ENCODE results near the gene ERMN. TPM values are rescaled to one million over a fixed set of nuclear protein-coding genes. Genes with fewer than 3 reads are reported as not detected.

ERMN gene
- total and polyA plus RNA-seq, 8 donors = 0.43 to 5.7 (median 0.58) TPM; not detected in 5

DNA sequence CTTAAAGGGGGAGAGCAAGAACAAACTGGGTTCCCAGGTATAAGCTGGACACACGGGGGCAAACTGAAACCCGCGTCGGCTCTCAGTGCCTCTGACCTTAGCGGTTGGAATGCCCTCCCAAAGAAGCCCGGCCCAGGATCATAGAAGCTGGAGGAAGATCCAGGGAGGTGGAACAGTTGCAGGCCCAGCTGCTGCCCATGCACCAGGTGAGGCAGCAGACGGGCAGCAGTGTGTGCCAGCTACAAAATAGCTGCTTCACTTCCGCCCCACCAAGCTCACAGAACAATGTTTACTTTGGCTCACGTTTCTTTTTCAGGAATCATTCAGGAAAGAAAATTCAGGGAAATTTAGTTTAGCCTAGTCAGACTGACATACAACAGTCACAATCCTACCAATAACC, 3.9 kb upstream of the ERMN start:
- peak; percentile 72 to 75 for DNase-seq
- Histone ChIP-seq H3K4me3 (no peak overlapping the region), H3K36me3 (no peaks in the 10 kb centered on the region), H3K27me3 (no peaks in the 10 kb centered on the region), H3K4me1 (peaks cover 0 to 20% (median 18%) of the 10 kb centered on the region in 4 donors), H3K9me3 (no peaks in the 10 kb centered on the region), H3K27ac (peak overlapping the region in 4 of 5 donors; percentile 17 to 62 (median 52))
- WGBS, 5 donors = 25 to 63% (median 45%) methylated on average over 9 of the region's 9 CpGs
- intact Hi-C loops (cut with DNase I; ENCODE audit: low total_unique reads) = loop anchor here (10.0 kb wide), 1 partner anchor 165 kb away; no protein-coding TSS in a partner anchor
- no peak for TF ChIP-seq EP300 (IDR thresholded peaks at IDR 0.05)
- peak in 1 of 3 donors; percentile 76 for TF ChIP-seq POLR2AphosphoS5 (IDR thresholded peaks at IDR 0.05)

DNA sequence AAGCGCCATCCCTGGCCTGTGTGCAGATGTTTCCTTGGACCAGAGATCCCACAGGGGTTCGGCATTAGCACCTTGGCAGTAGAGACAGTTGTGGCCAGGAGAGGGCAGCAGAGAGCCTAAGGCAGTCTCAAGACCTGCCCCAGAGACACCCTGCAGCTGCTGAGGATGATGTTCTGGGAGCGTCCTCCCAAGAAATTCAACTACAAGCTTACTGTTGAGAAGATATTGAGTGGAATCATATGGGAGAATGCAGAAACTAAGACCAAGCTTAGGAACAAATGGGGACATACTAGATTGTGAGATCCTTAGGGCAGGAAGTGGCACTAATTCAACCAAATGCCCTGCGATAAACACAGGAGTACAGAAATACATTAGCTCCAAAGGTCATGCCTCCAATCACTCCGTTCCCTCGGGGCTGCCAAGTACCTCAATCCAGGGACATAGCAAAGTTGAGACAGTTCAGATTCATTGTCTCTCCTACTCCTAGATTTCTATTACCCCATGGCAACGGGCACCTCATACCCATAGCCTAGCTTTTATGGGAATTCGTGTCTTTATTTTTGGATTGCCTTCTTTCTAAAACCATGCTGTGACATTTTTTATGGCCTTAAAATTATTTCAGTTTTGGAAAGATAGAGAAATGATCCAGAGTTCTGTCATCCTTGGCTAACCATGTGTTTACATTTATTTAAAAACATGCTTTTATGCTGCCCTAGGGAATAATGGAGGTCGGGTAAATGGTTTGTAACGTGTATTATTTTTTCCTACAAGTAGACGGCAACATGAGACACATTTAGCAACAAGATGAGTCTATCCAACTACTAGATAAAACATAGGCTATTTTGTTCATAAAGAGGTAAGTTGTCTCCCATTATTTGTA, 2.2 kb upstream of the ERMN start:
- WGBS, 5 donors = 35 to 40% (median 39%) methylated on average over 11 of the region's 11 CpGs
- H3K36me3 ChIP-seq = no peaks in the 10 kb centered on the region
- H3K4me1 ChIP-seq = peaks cover 0 to 24% (median 18%) of the 10 kb centered on the region in 4 donors
- intact Hi-C loops (cut with DNase I; ENCODE audit: low total_unique reads) = loop anchor here (10.0 kb wide), 1 partner anchor 167 kb away; no protein-coding TSS in a partner anchor
- H3K27ac ChIP-seq = peak overlapping the region in 1 of 5 donors; percentile 62
- no peaks in the 10 kb centered on the region for H3K9me3 ChIP-seq
- H3K4me3 ChIP-seq = no peak overlapping the region
- peak; percentile 89 to 93 for DNase-seq
- no peaks in the 10 kb centered on the region for H3K27me3 ChIP-seq
- no peak for TF ChIP-seq EP300 (IDR thresholded peaks at IDR 0.05)
- TF ChIP-seq POLR2AphosphoS5 (IDR thresholded peaks at IDR 0.05) = peak in 1 of 3 donors; percentile 7
- TF ChIP-seq, protein P1, sequence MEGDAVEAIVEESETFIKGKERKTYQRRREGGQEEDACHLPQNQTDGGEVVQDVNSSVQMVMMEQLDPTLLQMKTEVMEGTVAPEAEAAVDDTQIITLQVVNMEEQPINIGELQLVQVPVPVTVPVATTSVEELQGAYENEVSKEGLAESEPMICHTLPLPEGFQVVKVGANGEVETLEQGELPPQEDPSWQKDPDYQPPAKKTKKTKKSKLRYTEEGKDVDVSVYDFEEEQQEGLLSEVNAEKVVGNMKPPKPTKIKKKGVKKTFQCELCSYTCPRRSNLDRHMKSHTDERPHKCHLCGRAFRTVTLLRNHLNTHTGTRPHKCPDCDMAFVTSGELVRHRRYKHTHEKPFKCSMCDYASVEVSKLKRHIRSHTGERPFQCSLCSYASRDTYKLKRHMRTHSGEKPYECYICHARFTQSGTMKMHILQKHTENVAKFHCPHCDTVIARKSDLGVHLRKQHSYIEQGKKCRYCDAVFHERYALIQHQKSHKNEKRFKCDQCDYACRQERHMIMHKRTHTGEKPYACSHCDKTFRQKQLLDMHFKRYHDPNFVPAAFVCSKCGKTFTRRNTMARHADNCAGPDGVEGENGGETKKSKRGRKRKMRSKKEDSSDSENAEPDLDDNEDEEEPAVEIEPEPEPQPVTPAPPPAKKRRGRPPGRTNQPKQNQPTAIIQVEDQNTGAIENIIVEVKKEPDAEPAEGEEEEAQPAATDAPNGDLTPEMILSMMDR (IDR thresholded peaks at IDR 0.05) = peak in 5 of 7 experiments; percentile 69 to 88 (median 82)
- no peak for TF ChIP-seq POLR2A (IDR thresholded peaks at IDR 0.05)

DNA sequence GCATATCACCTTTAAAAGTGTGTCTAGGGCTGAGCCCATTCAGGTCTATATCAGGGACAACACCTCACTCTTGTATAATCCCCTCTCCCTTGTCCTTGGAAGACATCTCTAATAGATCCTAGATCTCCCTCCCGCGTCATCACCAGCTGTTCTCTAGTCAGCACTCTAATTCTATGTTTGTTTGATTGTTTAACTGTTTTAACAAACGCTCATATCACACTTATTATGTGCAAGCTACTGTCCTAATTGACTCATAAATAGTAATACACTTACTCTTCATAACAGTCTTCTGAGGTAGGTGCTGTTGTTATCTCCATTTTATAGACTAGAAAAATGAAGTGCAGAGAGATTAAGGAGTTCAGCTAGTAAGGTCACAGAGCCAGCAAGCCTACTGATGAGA, 1.6 kb upstream of the ERMN start:
- Histone ChIP-seq H3K4me1 (peaks cover 0 to 24% (median 18%) of the 10 kb centered on the region in 4 donors), H3K36me3 (no peaks in the 10 kb centered on the region), H3K9me3 (no peaks in the 10 kb centered on the region), H3K27ac (no peak overlapping the region), H3K27me3 (no peaks in the 10 kb centered on the region), H3K4me3 (no peak overlapping the region)
- intact Hi-C loops (cut with DNase I; ENCODE audit: low total_unique reads) = loop anchor here (10.0 kb wide), 1 partner anchor 168 kb away; no protein-coding TSS in a partner anchor
- no peak for DNase-seq
- TF ChIP-seq POLR2AphosphoS5 (IDR thresholded peaks at IDR 0.05) (no peak), EP300 (IDR thresholded peaks at IDR 0.05) (no peak), POLR2A (IDR thresholded peaks at IDR 0.05) (no peak)
- TF ChIP-seq, protein P1 (IDR thresholded peaks at IDR 0.05) = no peak
- 62 to 74% (median 70%) methylated on average over 3 of the region's 3 CpGs for WGBS, 5 donors

DNA sequence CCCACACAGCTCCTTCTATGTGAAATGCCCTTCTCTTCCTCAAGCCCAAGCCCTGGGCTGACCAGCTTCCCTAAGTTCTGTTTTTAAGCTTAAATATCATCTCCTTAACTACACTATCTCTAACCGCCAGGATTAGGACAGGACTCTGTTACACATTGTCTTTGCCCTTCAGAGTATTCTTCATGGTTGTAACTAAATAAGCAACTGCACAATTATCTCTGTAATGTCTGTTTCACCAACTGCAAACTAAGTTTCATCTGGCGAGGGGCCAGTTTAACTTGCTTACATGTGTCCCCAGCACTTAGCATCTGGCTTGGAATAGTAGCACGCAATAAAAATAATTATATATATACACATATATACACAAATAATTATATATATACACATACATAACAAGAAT, 1.1 kb upstream of the ERMN start:
- WGBS, 5 donors = 83 to 87% (median 84%) methylated on average over 3 of the region's 3 CpGs
- H3K27me3 ChIP-seq = no peaks in the 10 kb centered on the region
- no peaks in the 10 kb centered on the region for H3K9me3 ChIP-seq
- H3K4me3 ChIP-seq = no peak overlapping the region
- no peaks in the 10 kb centered on the region for H3K36me3 ChIP-seq
- intact Hi-C loops (cut with DNase I; ENCODE audit: low total_unique reads) = loop anchor here (10.0 kb wide), 1 partner anchor 168 kb away; no protein-coding TSS in a partner anchor
- H3K27ac ChIP-seq = no peak overlapping the region
- peaks cover 0 to 24% (median 18%) of the 10 kb centered on the region in 4 donors for H3K4me1 ChIP-seq
- no peak for DNase-seq
- TF ChIP-seq, protein P1 (IDR thresholded peaks at IDR 0.05) = no peak
